Renal cortical epithelial cell (primary cell): ENCODE measurements around the gene LGALS7. TPM values are rescaled to one million over a fixed set of nuclear protein-coding genes. Genes with fewer than 3 reads are reported as not detected.

Source experiments
- DNase-seq: peaks from one replicate; pipeline ENCODE4 v3.0.0-alpha.2; 2011; ENCODE audit warnings: low read depth
- total RNA-seq: library from RNA; depleted of rRNA; stranded (reverse); fragments of >200 nt; gene quantifications from 2 replicates; pipeline ENCODE4 v1.2.3, GENCODE V29; 2014

Gene LGALS7
- total RNA-seq, 1 donor from 2014 or later: not detected

GRCh38 chr19:38739440-38740256, 33.7 kb downstream of the LGALS7 start:
- no peak for DNase-seq

GRCh38 chr19:38737921-38738737, 35.2 kb downstream of the LGALS7 start:
- no peak for DNase-seq

- no peak for DNase-seq
Observed at GRCh38 chr19:38737281-38737865, 35.9 kb downstream of the LGALS7 start.

GRCh38 chr19:38736413-38737280, 36.7 kb downstream of the LGALS7 start:
- DNase-seq: peak; percentile 30

GRCh38 chr19:38736036-38736412, 37.3 kb downstream of the LGALS7 start:
- DNase-seq: no peak

GRCh38 chr19:38735257-38735686, 38.0 kb downstream of the LGALS7 start:
- DNase-seq: no peak

GRCh38 chr19:38734426-38735256, 38.7 kb downstream of the LGALS7 start:
- peak; percentile 38 for DNase-seq

GRCh38 chr19:38734176-38734425, 39.2 kb downstream of the LGALS7 start:
- no peak for DNase-seq

GRCh38 chr19:38733493-38734175, 39.7 kb downstream of the LGALS7 start:
- DNase-seq: no peak

GRCh38 chr19:38733241-38733492, 40.1 kb downstream of the LGALS7 start:
- DNase-seq: no peak

- no peak for DNase-seq
Observed at GRCh38 chr19:38731654-38732301, 41.5 kb downstream of the LGALS7 start.

- DNase-seq: no peak
Observed at GRCh38 chr19:38730731-38731589, 42.4 kb downstream of the LGALS7 start.

GRCh38 chr19:38730470-38730730, 42.9 kb downstream of the LGALS7 start:
- no peak for DNase-seq

- DNase-seq: no peak
Observed at GRCh38 chr19:38729653-38730469, 43.5 kb downstream of the LGALS7 start.

GRCh38 chr19:38728752-38729541, 44.4 kb downstream of the LGALS7 start:
- DNase-seq: no peak

GRCh38 chr19:38727868-38728660, 45.3 kb downstream of the LGALS7 start:
- DNase-seq: no peak

- no peak for DNase-seq
Observed at GRCh38 chr19:38727306-38727867, 45.9 kb downstream of the LGALS7 start.
